GM18498 (cell line): ENCODE data around the gene OMG.
"Not testable (repeated sequence)": the region's sequence is repeated elsewhere in the genome, so short reads cannot be mapped to it uniquely, and the experiment has no call there.

Experiments
- ATAC-seq: cut with Tn5 transposase; IDR thresholded peaks from one replicate; pipeline ENCODE4 v1.9.1; 2021; ENCODE audit warnings: mild to moderate bottlenecking, moderate library complexity; ENCODE audit not compliant: unreplicated experiment

The OMG gene

GRCh38 chr17:31308372-31309334 lies 11.6 kb upstream of the OMG start:
- ATAC-seq, result no peak

- no peak for ATAC-seq
Observed at GRCh38 chr17:31307640-31308039, 10.6 kb upstream of the OMG start.

GRCh38 chr17:31299624-31300023 lies 2.6 kb upstream of the OMG start:
- no peak for ATAC-seq

- no peak for ATAC-seq
Observed at GRCh38 chr17:31296142-31296541, 897 bp downstream of the OMG start.

GRCh38 chr17:31295489-31295871 lies 1.6 kb downstream of the OMG start:
- ATAC-seq, result no peak

- ATAC-seq, result no peak
Observed at GRCh38 chr17:31294820-31295488, 2.1 kb downstream of the OMG start.

- ATAC-seq, result no peak
Observed at GRCh38 chr17:31294231-31294630, 2.8 kb downstream of the OMG start.

- no peak for ATAC-seq
Observed at GRCh38 chr17:31293581-31293980, 3.5 kb downstream of the OMG start.

GRCh38 chr17:31291820-31292219 lies 5.2 kb downstream of the OMG start:
- no peak for ATAC-seq

- ATAC-seq, result no peak
Observed at GRCh38 chr17:31289790-31290189, 7.2 kb downstream of the OMG start.

- not testable (repeated sequence) for ATAC-seq
Observed at GRCh38 chr17:31287932-31288331, 9.1 kb downstream of the OMG start.

- ATAC-seq, result no peak
Observed at GRCh38 chr17:31286587-31286986, 10.5 kb downstream of the OMG start.

GRCh38 chr17:31283841-31284240 lies 13.2 kb downstream of the OMG start:
- ATAC-seq, result no peak

- ATAC-seq, result no peak
Observed at GRCh38 chr17:31281061-31281460, 16.0 kb downstream of the OMG start.

- ATAC-seq, result no peak
Observed at GRCh38 chr17:31279401-31279800, 17.6 kb downstream of the OMG start.

GRCh38 chr17:31275116-31275515 lies 21.9 kb downstream of the OMG start:
- no peak for ATAC-seq

GRCh38 chr17:31274252-31274651 lies 22.8 kb downstream of the OMG start:
- no peak for ATAC-seq

GRCh38 chr17:31273516-31273915 lies 23.5 kb downstream of the OMG start:
- ATAC-seq, result no peak

- no peak for ATAC-seq
Observed at GRCh38 chr17:31272803-31273202, 24.2 kb downstream of the OMG start.

- no peak for ATAC-seq
Observed at GRCh38 chr17:31272236-31272635, 24.8 kb downstream of the OMG start.

GRCh38 chr17:31269578-31269983 lies 27.5 kb downstream of the OMG start:
- no peak for ATAC-seq

- no peak for ATAC-seq
Observed at GRCh38 chr17:31269036-31269577, 27.9 kb downstream of the OMG start.
